H1 (cell line): ENCODE results near the gene ATP8B3. TPM values are rescaled to one million over a fixed set of nuclear protein-coding genes. Genes with fewer than 3 reads are reported as not detected.

Experiments used
- CTCF ChIA-PET: fragments of 300-600 bp; sonication (Branson Sonifier 250); formaldehyde crosslinking; loops from one replicate; lab custom pipeline; 2021; ENCODE audit not compliant: partially characterized antibody; lab: Charles Lee
- POLR2A ChIA-PET: fragments of 300-600 bp; sonication (Branson Sonifier 250); formaldehyde crosslinking; loops from one replicate; lab custom pipeline; 2021; ENCODE audit warnings: inconsistent platforms; ENCODE audit not compliant: partially characterized antibody; lab: Charles Lee
- DNase-seq, 2 experiments: peaks; one replicate each; pipeline versions ENCODE4 v3.0.0 to v3.0.0-alpha.2; 2010 to 2022; ENCODE audit warnings: low spot score in 2 of 2, low read depth in 1 of 2, mixed read lengths in 1 of 2
- FAIRE-seq: peaks from 2 replicates; lab custom pipeline; 2011; peaks lifted over from hg19 to GRCh38; lab: Jason Lieb, UNC
- H2AFZ ChIP-seq: 2 replicates; pipeline ENCODE4 v1.8.1; 2012; ENCODE audit warnings: low read length, inconsistent platforms
- H2AK5ac ChIP-seq: 2 replicates; pipeline ENCODE4 v1.6.1; 2013; ENCODE audit warnings: low read depth, low read length
- H2BK120ac ChIP-seq: replicated peaks from 2 replicates; pipeline ENCODE3; 2013; ENCODE audit warnings: low read depth, low read length, inconsistent platforms
- H2BK12ac ChIP-seq: 2 replicates; pipeline ENCODE4 v1.6.1; 2013; ENCODE audit warnings: low read depth, low read length
- H2BK15ac ChIP-seq: 2 replicates; pipeline ENCODE4 v1.6.1; 2013; ENCODE audit warnings: low read length
- H2BK20ac ChIP-seq: 2 replicates; pipeline ENCODE4 v1.6.1; 2013; ENCODE audit warnings: low read length
- H2BK5ac ChIP-seq: 2 replicates; pipeline ENCODE4 v1.6.1; 2013; ENCODE audit warnings: low read depth, low read length
- H3K14ac ChIP-seq: 2 replicates; pipeline ENCODE4 v1.6.1; 2013; ENCODE audit warnings: inconsistent platforms; ENCODE audit not compliant: insufficient read length
- H3K18ac ChIP-seq: 2 replicates; pipeline ENCODE4 v1.6.1; 2013; ENCODE audit warnings: low read length; ENCODE audit errors: extremely low read depth
- H3K23ac ChIP-seq: 2 replicates; pipeline ENCODE4 v1.6.1; 2013; ENCODE audit warnings: inconsistent platforms; ENCODE audit not compliant: insufficient read length
- H3K23me2 ChIP-seq: 2 replicates; pipeline ENCODE4 v1.6.1; 2013; ENCODE audit warnings: low read depth, low read length
- H3K27ac ChIP-seq: 2 replicates; pipeline ENCODE4 v1.6.1; 2011; ENCODE audit warnings: low read depth, low read length, inconsistent platforms
- H3K27me3 ChIP-seq, 4 experiments: replicated peaks in 1 of 4; 1 replicate in 1 of 4; 2 replicates in 3 of 4; pipeline versions ENCODE4 v1.6.1 to v1.8.1; 2011 to 2013; ENCODE audit warnings: low read length in 3 of 4, mild to moderate bottlenecking in 3 of 4, inconsistent platforms in 2 of 4, mixed read lengths in 2 of 4, moderate library complexity in 1 of 4; ENCODE audit not compliant: control insufficient read depth in 3 of 4, insufficient read depth in 3 of 4; ENCODE audit errors: extremely low read depth in 1 of 4
- H3K36me3 ChIP-seq, 4 experiments: 2 replicates each; pipeline versions ENCODE4 v1.6.1 to v1.8.1; 2011 to 2013; ENCODE audit warnings: mild to moderate bottlenecking in 4 of 4, low read length in 3 of 4, moderate library complexity in 2 of 4, control low read depth in 1 of 4, inconsistent platforms in 1 of 4; ENCODE audit not compliant: insufficient read depth in 4 of 4, control insufficient read depth in 2 of 4
- H3K4ac ChIP-seq: replicated peaks from 2 replicates; pipeline ENCODE3; 2013; ENCODE audit warnings: low read length, low read depth, mixed read lengths, inconsistent platforms; ENCODE audit not compliant: insufficient read length
- H3K4me1 ChIP-seq, 4 experiments: replicated peaks in 1 of 4; 1 replicate in 1 of 4; 2 replicates in 3 of 4; pipeline versions ENCODE4 v1.6.1 to v1.8.1; 2011 to 2013; ENCODE audit warnings: low read length in 3 of 4, inconsistent platforms in 2 of 4, mixed read lengths in 1 of 4; ENCODE audit not compliant: insufficient read depth in 4 of 4, control insufficient read depth in 3 of 4
- H3K4me2 ChIP-seq, 2 experiments: 2 replicates each; pipeline versions ENCODE4 v1.6.1 to v1.8.1; 2011 to 2013; ENCODE audit warnings: low read depth in 2 of 2, low read length in 2 of 2, control low read depth in 1 of 2, inconsistent platforms in 1 of 2, mild to moderate bottlenecking in 1 of 2; ENCODE audit not compliant: insufficient read depth in 1 of 2
- H3K4me3 ChIP-seq, 4 experiments: fragments of 200-600, 300-600 bp in 1 of 4; sonication (generic), shearing (Covaris generic), sonication (Bioruptor Twin) in 1 of 4; 2 replicates each; pipeline versions ENCODE4 v1.5.1 to v1.8.1; 2011 to 2016; ENCODE audit warnings: low read length in 4 of 4, low read depth in 3 of 4, control low read depth in 2 of 4, inconsistent platforms in 2 of 4, mild to moderate bottlenecking in 2 of 4, mixed read lengths in 1 of 4, moderate library complexity in 1 of 4; ENCODE audit not compliant: insufficient read depth in 2 of 4; ENCODE audit errors: extremely low read depth in 1 of 4
- H3K56ac ChIP-seq: replicated peaks from 2 replicates; pipeline ENCODE3; 2013; ENCODE audit warnings: low read depth, mild to moderate bottlenecking, mixed read lengths, low read length, inconsistent platforms; ENCODE audit not compliant: insufficient read length
- H3K79me1 ChIP-seq: 2 replicates; pipeline ENCODE4 v1.6.1; 2013; ENCODE audit warnings: low read depth, low read length, control low read depth
- H3K79me2 ChIP-seq, 2 experiments: 2 replicates each; pipeline versions ENCODE4 v1.6.1 to v1.8.1; 2012 to 2013; ENCODE audit warnings: low read length in 2 of 2, mild to moderate bottlenecking in 2 of 2, inconsistent platforms in 1 of 2; ENCODE audit not compliant: insufficient read depth in 2 of 2, control insufficient read depth in 1 of 2
- H3K9ac ChIP-seq, 4 experiments: replicated peaks in 1 of 4; 1 replicate in 1 of 4; 2 replicates in 3 of 4; pipeline versions ENCODE4 v1.6.1 to v1.8.1; 2011 to 2013; ENCODE audit warnings: low read depth in 3 of 4, low read length in 3 of 4, control low read depth in 2 of 4, mild to moderate bottlenecking in 2 of 4, moderate library complexity in 2 of 4, inconsistent platforms in 1 of 4; ENCODE audit errors: extremely low read depth in 1 of 4
- H3K9me3 ChIP-seq, 2 experiments: 2 replicates each; pipeline versions ENCODE4 v1.6.1 to v1.8.1; 2012 to 2013; ENCODE audit warnings: mild to moderate bottlenecking in 2 of 2, moderate library complexity in 2 of 2, control low read depth in 1 of 2, inconsistent platforms in 1 of 2, low read depth in 1 of 2, low read length in 1 of 2, mixed read lengths in 1 of 2; ENCODE audit not compliant: insufficient read depth in 2 of 2
- H4K20me1 ChIP-seq, 2 experiments: replicated peaks in 1 of 2; 2 replicates each; pipeline versions ENCODE3 to v1.8.1; 2011 to 2013; ENCODE audit warnings: inconsistent platforms in 2 of 2, low read length in 2 of 2, mild to moderate bottlenecking in 1 of 2; ENCODE audit not compliant: insufficient read depth in 2 of 2, control insufficient read depth in 1 of 2
- H4K5ac ChIP-seq: 2 replicates; pipeline ENCODE4 v1.6.1; 2013; ENCODE audit warnings: low read length, low read depth, mixed read lengths, inconsistent platforms; ENCODE audit not compliant: insufficient read length
- H4K8ac ChIP-seq: 2 replicates; pipeline ENCODE4 v1.8.0; 2013; ENCODE audit warnings: mild to moderate bottlenecking, moderate library complexity, low read length, inconsistent platforms; ENCODE audit not compliant: insufficient read depth; ENCODE audit errors: extremely low read depth
- H4K91ac ChIP-seq: replicated peaks from 2 replicates; pipeline ENCODE3; 2013; ENCODE audit warnings: low read length, mixed read lengths, inconsistent platforms; ENCODE audit not compliant: insufficient read length
- BACH1 ChIP-seq: IDR thresholded peaks from 2 replicates; pipeline ENCODE4 v1.6.1; 2012; ENCODE audit warnings: low read length, improper control_type of control experiment
- BCL11A ChIP-seq, 2 experiments: IDR thresholded peaks; one replicate each; pipeline ENCODE4 v1.6.1; 2011; ENCODE audit warnings: low read depth in 2 of 2, low read length in 2 of 2, mild to moderate bottlenecking in 2 of 2
- CEBPB ChIP-seq: IDR thresholded peaks from 2 replicates; pipeline ENCODE4 v1.6.1; 2012; ENCODE audit warnings: low read depth, low read length
- GABPA ChIP-seq: IDR thresholded peaks from 2 replicates; pipeline ENCODE4 v1.6.1; 2011; ENCODE audit warnings: mild to moderate bottlenecking, low read length, moderate library complexity, borderline replicate concordance; ENCODE audit not compliant: insufficient read depth
- HDAC2 ChIP-seq, 2 experiments: fragments of 300-600 bp in 1 of 2; sonication (generic) in 1 of 2; IDR thresholded peaks; 2 replicates each; pipeline ENCODE4 v1.6.1; 2011 to 2012; ENCODE audit warnings: low read depth in 2 of 2, low read length in 2 of 2, mild to moderate bottlenecking in 2 of 2, moderate library complexity in 2 of 2, borderline replicate concordance in 1 of 2, inconsistent platforms in 1 of 2
- HDAC6 ChIP-seq: IDR thresholded peaks from one replicate; pipeline ENCODE4 v1.7.1; 2012; ENCODE audit warnings: low read depth, mild to moderate bottlenecking, inconsistent platforms, low read length, moderate library complexity
- JUND ChIP-seq: IDR thresholded peaks from 2 replicates; pipeline ENCODE4 v1.6.1; 2011; ENCODE audit warnings: mild to moderate bottlenecking, improper control_type of control experiment, low read length
- POLR2A ChIP-seq, 2 experiments: IDR thresholded peaks; 1 replicate in 1 of 2; 2 replicates in 1 of 2; pipeline ENCODE4 v1.6.1; 2011; ENCODE audit warnings: low read depth in 2 of 2, low read length in 2 of 2, mild to moderate bottlenecking in 2 of 2; ENCODE audit errors: control extremely low read depth in 1 of 2
- SIRT6 ChIP-seq: IDR thresholded peaks from one replicate; pipeline ENCODE4 v1.7.1; 2012; ENCODE audit warnings: low read length, inconsistent platforms
- SUZ12 ChIP-seq: fragments of 200-600 bp; sonication (generic); IDR thresholded peaks from 2 replicates; pipeline ENCODE4 v1.6.1; 2012; ENCODE audit warnings: mild to moderate bottlenecking, inconsistent platforms, low read length, moderate library complexity, mixed read lengths
- ZNF274 ChIP-seq: IDR thresholded peaks from 2 replicates; pipeline ENCODE4 v1.7.0; 2012; ENCODE audit warnings: low read length, borderline replicate concordance; ENCODE audit errors: extremely low read depth
- WGBS, 2 experiments: shearing (Covaris generic) in 1 of 2; methylation state at CpG; one replicate each; pipeline versions ENCODE4 v1.1.6 to v1.1.7; 2013 to 2015; ENCODE audit warnings: low lambda C conversion rate in 2 of 2, mixed read lengths in 2 of 2, inconsistent platforms in 1 of 2, low coverage in 1 of 2, missing lambda C conversion rate in 1 of 2; ENCODE audit not compliant: insufficient replicate concordance in 2 of 2, insufficient coverage in 1 of 2, insufficient read length in 1 of 2; ENCODE audit errors: extremely low coverage in 1 of 2, missing lambda C conversion rate in 1 of 2; 5-methylcytosine and 5-hydroxymethylcytosine counted together
- polyA plus RNA-seq, 7 experiments: library from polyadenylated mRNA; depleted of rRNA in 3 of 7; stranded (reverse) in 5 of 7; unstranded in 2 of 7; fragments of >200 nt in 5 of 7; fragments of 200-250 nt in 2 of 7; gene quantifications; 1 replicate in 5 of 7; 2 replicates in 1 of 7; 4 replicates in 1 of 7; pipeline versions ENCODE4 v1.2.1 to v1.2.3, GENCODE V29; 2011 to 2013; ENCODE audit warnings: missing spikeins in 2 of 7, mixed read lengths in 2 of 7
- total RNA-seq: library from RNA; stranded (reverse); fragmentation: NEBNext Ultra II Directional; extraction: Animal tissue kit (Norgen Biotek cat#: 25700); gene quantifications from 2 replicates; pipeline ENCODE4 v1.2.1, GENCODE V29; 2021

ATP8B3 gene
- total and polyA plus RNA-seq, 2 of the 8 experiments (the other 6 are each of a cell fraction or from before 2014, with no cell fraction given): 4.1 to 9.3 TPM

DNA sequence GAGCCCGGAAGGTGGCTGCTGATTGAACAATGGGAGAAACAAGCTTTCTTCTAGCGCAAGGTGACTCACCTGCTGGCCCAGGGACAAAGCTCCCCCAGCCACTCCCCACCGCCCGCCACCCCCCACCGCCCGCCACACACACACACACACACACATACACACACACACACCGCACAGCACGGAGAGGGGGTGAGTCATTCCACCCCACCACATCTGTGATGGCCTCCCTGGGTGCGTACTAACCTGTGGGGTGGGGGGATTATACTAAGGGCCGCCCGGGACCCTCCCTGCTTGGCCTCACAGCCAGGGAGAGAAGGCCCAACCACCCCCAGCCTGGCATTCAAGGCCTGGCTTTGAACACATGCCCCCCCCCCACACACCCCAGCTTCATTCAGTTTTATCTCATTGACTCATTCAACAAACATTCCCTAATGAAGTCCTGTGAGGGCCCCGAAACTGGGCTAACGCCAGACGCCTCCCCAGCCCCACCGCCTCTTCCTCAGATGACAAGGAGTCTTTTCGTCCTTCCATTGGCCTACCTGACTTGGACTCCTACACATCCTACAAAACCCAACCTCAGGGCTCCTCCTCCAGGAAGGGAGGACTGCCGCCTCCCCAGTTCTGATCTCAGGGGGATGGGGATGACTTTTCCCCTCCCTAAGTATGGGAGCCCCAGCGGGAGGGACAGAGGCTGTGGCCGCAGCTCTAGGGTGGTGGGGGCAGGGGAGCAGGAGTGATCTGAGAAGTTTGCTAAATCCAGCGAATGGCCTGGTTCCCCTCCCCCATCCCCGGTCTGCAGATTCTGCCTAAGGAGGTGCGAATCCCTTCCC is 64.6 kb downstream of the ATP8B3 start:
- Histone ChIP-seq H3K56ac (no peak overlapping the region), H3K36me3 (peaks cover 0 to 16% (median 0%) of the 10 kb centered on the region in 4 experiments; a peak in 1 of 8 replicates), H3K23me2 (peaks cover 5% of the 10 kb centered on the region; the same call in 1 of the 2 replicates), H2BK12ac (peak overlapping the region; percentile 98; the same call in 1 of the 2 replicates), H2BK120ac (no peak overlapping the region), H2BK15ac (peak overlapping the region; percentile 88; the same call in 1 of the 2 replicates), H2AK5ac (no peak overlapping the region), H3K79me2 (no peaks in the 10 kb centered on the region), H3K4me3 (peak overlapping the region in 3 of 4 experiments; percentile 22 to 59 (median 34); a peak in 3 of 8 replicates), H4K20me1 (peaks cover 6 to 7% of the 10 kb centered on the region in 2 experiments), H2BK5ac (peak overlapping the region; percentile 88; the same call in 1 of the 2 replicates), H3K18ac (peak overlapping the region; percentile 93), H3K9me3 (no peaks in the 10 kb centered on the region; a peak in 1 of 4 replicates), H3K79me1 (no peaks in the 10 kb centered on the region), H4K8ac (no peak overlapping the region), H3K27me3 (peaks cover 67 to 86% (median 78%) of the 10 kb centered on the region in 4 experiments), H3K4me1 (peaks cover 0 to 46% (median 27%) of the 10 kb centered on the region in 4 experiments; a peak in 6 of 7 replicates), H4K91ac (peak overlapping the region; percentile 95), H3K4ac (peak overlapping the region; percentile 10), H3K14ac (no peak overlapping the region), H4K5ac (no peak overlapping the region), H3K23ac (no peak overlapping the region), H3K9ac (no peak overlapping the region), H2BK20ac (peak overlapping the region; percentile 98; the same call in 1 of the 2 replicates), H2AFZ (no peak overlapping the region), H3K27ac (no peak overlapping the region), H3K4me2 (peak overlapping the region; percentile 66 to 70)
- 6% methylated on average over 12 of the region's 22 CpGs; no CpG with 5 or more reads in 1 of the 2 experiments for WGBS, 2 experiments
- CTCF ChIA-PET: interaction anchor here (0.7 to 3.3 kb wide), 8 partner anchors 8 to 483 kb away, joined by 3 to 24 read pairs (median 4); no protein-coding TSS in a partner anchor
- FAIRE-seq (no peak), DNase-seq (peak in 1 of 2 experiments; percentile 54)
- POLR2A ChIA-PET: interaction anchor here (0.7 to 3.6 kb wide), 5 partner anchors 8 to 156 kb away, joined by 3 to 21 read pairs (median 14); partner anchors contain the start of gene ONECUT3
- TF ChIP-seq HDAC6: no peak
- TF ChIP-seq ZNF274: no peak
- no peak for TF ChIP-seq SIRT6
- no peak for TF ChIP-seq BACH1
- no peak for TF ChIP-seq CEBPB
- TF ChIP-seq GABPA: no peak
- TF ChIP-seq HDAC2 (IDR thresholded peaks at IDR 0.05; ENCODE audit: borderline replicate concordance in 1 of 2, low read depth in 2 of 2, low read length in 2 of 2): no peak
- TF ChIP-seq SUZ12: no peak
- TF ChIP-seq BCL11A (IDR thresholded peaks at IDR 0.05; ENCODE audit: low read depth in 2 of 2, low read length in 2 of 2): no peak
- no peak for TF ChIP-seq POLR2A (IDR thresholded peaks at IDR 0.05; ENCODE audit: control extremely low read depth in 1 of 2, low read depth in 2 of 2, low read length in 2 of 2)
- 0 out of 2 replicates have a peak, but pooled peaks have one; percentile 11 for TF ChIP-seq JUND
